NCI-H524 (cell line): Measurements from ENCODE around the gene PPARD.

Experiments
- DNase-seq, 2 experiments: peaks; one replicate each; lab custom pipeline; 2025; lab: John Stamatoyannopoulos, UW

PPARD gene

DNA sequence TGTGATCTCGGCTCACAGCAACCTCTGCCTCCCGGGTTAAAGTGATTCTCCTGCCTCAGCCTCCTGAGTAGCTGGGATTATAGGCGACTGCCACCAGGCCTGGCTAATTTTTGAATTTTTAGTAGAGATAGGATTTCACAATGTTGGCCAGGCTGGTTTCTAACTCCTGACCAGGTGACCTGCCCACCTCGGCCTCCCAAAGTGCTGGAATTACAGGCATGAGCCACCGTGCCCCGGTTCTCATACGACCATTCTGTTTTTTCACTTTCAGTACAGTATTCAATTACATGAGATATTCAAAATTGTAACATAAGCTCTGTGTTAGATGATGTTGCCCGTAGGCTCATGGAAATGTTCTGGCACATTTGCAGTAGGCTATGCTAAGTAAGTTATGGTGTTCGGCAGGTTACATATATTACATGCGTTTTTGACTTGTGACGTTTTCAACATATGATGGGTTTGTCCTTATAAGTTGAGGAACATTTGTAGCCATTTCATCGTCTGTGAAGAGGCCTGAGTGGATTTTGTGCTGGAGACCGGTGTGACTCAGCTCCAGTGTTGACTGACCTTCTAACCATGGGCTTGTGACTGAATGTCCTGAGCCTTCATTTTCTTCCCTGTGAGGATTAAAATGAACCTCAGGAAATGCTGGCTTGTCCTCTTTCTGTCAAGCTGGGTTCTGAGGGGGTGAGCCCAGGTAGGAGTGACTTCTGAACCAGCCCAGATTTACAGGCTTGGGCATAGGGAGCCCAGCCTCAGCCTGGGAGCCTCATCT, 12.2 kb downstream of the PPARD start:
- DNase-seq: no peak

- DNase-seq: no peak
Measured at GRCh38 chr6:35356391-35356790, 14.0 kb downstream of the PPARD start.

GRCh38 chr6:35357677-35358076, 15.3 kb downstream of the PPARD start:
- no peak for DNase-seq

- peak in 1 of 2 experiments; percentile 24 for DNase-seq
Measured at GRCh38 chr6:35358086-35358485, 15.7 kb downstream of the PPARD start.

GRCh38 chr6:35359346-35359743, 17.0 kb downstream of the PPARD start:
- no peak for DNase-seq

DNA sequence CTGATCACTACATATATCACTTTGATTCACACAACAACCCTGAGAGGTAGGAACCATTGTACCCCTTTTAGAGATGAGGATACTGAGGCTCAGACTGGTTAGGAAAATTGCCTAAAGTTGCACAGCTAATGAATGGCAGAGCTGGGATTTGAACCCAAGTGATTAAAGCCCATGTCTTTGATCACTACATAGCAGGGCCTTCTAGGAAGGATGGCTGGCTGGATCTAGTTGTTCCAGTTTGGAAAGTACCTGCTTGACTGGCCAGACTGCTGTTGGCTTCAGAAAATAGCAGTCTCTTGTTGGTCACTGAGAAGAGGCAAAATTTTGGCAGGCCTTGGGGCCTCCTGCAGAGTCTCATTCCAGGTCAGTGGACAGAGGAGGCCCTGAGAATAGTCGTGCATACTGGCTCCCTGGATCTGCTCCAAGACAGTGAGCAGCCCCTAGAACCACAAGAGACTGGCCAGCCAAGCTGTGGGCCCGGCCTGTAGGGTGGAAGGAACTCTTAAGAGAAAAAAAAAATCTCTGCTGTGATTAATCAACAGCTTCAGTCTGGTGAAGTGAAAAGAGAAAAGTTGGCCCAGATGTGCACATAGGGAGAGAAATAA, 17.5 kb downstream of the PPARD start:
- DNase-seq: no peak

- peak in 1 of 2 experiments; percentile 35 for DNase-seq
Measured at GRCh38 chr6:35360349-35361138, 18.2 kb downstream of the PPARD start.

GRCh38 chr6:35362200-35362599, 19.8 kb downstream of the PPARD start:
- DNase-seq: peak; percentile 6 to 50

DNA sequence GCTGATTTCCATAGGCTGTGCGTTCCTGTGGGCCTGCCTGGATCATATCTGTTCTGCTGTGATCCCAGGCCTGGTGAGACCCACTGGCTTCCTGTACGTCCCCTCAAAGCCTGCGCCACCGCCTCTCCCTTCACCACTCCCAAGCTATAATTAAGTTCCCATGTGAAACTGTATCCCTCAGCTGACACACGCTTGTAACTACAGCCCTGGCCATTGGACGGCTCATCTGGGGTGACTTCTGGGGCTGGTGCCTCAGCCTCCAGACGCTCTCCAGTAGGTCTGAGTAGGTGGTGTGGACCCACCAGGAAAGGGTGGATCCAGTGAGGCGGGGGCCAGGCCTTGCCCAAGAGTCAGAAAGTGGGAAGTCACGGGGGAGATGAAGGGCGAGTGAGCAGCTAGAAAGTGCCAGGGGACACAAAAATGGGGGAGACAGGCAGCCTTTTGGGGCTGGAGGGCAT, 21.0 kb downstream of the PPARD start:
- no peak for DNase-seq

DNA sequence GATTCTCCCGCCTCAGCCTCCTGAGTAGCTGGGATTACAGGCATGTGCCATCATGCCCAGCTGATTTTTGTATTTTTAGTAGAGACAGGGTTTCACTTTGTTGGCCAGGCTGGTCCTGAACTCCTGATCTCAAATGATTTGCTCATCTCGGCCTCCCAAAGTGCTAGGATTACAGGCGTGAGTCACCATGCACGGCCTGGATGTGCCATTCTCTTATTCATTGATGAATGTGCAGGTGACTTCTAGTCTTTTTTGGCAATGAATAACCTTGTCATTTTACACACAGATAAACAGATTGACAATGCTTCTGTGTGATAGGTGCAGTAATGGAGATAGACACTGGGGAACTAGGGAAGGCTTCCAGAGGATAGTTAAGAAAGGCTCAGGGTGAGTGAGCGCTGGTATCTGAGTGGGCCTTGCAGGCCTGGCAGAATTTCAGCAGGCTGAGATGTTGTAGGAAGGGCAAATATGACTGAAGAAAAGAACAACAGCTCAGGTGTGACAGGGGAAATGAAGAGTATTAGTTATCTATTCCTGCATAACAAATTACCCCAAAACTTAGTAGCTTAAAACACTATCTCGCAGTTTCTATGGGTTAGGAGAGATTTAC, 23.3 kb downstream of the PPARD start:
- no peak for DNase-seq

- DNase-seq: no peak
Measured at GRCh38 chr6:35366204-35366596, 23.8 kb downstream of the PPARD start.

DNA sequence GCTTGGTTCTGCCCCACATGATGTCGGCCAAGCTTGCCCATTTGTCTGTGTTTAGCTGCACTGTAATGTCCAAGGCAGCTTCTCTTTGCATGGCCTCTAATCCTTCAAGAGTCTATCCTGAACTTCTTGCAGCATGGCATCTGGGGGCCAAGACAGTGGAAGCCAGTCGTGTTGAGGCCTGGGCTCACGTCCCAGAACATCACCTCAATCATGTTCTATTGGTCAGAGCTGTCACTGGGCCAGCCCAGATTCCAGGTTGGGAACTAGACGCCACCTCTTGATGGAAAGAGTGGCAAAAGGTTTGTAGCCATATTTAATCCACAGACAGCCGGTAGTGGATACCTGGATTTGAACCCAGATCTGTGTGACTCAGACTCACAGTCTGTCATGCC, 25.3 kb downstream of the PPARD start:
- DNase-seq: no peak

DNA sequence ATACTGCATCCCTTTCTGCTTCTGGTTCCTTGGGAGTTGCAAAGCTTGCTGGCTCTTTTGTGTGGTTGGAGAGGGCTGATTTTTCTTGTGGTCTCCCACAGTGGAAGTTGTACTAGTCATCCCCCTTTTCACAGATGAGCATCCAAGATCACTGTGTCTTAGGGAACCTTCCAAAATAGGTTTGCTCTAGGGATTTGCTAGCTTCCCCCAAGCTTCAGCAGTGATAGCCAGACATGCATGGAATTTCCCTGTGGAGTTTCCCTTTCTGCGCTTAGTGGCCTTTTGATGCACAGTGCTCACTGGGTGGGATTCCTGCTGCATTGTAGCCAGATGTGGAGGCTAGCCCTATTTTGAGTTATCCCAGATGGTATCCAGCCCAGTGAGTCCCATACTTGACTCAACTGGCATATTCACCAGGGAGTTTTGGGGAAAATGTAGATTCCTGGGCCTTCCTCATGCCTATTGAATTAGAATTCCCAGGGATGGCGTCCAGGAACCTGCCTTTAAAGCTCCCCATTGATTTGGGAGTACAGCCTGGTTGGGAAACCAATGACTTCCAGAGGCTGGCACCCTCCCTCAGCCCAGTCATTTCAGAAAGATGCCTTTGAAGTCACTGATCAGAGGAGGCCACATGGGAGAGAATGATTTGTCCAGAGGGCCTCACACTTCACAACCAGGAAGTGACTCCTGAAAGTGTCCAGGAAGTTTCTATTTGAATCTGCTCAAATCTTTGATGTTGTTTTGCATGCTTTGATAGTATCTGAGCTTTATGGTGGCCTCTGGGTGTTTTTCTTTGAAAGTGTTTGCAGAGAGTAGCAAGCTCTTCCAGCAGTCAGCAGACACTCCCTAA, 25.9 kb downstream of the PPARD start:
- DNase-seq: no peak

- DNase-seq: no peak
Measured at GRCh38 chr6:35370124-35370741, 27.9 kb downstream of the PPARD start.

DNA sequence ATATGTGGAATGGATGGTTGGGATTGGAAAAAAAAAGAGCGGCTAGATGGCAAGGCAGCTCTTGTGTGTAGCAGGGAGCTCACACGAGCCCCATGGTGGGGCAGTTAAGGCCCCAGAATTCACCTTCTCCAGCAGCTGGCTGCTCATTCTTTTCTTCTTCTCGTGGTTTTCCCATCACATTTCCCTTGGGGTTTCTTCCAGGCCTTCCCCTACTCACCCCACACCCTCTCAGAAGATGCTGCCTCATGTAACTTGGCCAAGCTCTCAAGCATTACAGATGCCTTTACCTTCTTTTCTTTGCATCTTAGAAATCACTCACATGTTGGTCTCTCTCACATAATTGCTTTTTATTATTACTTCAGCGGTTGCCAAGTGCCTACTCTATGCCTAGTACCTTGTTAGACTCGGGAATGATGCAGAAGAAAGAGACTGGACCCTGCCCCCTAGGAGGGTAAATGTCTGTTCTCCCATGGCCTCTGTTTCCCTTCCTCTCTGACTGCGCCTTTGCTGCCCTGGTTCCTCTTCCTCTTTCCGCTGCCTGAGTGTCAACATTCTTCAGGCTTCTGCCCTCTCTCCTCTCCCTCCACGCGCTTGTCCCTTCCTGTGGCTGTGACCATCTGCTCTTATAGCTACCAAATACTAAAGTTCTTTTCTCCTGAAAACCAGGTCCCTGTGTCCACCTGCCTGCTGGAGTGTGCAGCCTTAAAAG, 28.6 kb downstream of the PPARD start:
- no peak for DNase-seq

DNA sequence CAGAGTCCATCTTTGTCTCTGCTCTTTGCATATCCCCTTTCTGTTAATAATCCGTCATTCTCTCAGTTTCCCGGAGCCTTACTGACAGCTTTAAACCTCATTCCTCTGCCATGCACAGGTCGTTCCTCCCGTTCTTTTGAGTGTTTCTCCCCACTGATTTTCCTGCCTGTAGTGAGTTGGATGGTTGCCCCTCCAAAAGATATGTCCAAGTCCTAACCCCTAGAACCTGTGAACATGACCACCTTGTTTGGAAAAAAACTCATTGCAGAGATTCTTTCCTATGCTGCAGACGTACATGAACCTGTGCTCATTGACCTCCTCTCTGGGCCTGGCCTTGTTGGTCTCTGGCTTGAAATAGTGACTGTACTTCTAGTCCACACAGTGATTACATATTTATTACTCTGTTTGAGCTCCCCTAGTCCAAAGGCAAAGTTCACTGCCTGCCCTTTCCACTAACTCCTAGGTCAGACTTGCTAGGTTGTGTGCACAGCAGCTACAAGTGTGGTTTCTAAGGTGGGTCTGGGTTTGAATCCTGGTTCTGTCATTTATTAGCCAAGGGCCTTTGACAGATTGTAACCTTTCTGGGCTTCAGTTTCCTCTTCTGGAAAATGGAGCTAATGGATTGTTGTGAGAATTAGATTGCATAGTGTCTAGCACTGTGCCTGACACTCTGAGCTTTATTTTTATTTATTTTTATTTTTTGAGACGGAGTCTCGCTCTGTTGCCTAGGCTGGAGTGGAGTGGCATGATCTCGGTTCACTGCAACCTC, 29.3 kb downstream of the PPARD start:
- no peak for DNase-seq

GRCh38 chr6:35372633-35373032, 30.3 kb downstream of the PPARD start:
- no peak for DNase-seq

- no peak for DNase-seq
Measured at GRCh38 chr6:35376281-35376680, 33.9 kb downstream of the PPARD start.

GRCh38 chr6:35377002-35377401, 34.6 kb downstream of the PPARD start:
- no peak for DNase-seq

DNA sequence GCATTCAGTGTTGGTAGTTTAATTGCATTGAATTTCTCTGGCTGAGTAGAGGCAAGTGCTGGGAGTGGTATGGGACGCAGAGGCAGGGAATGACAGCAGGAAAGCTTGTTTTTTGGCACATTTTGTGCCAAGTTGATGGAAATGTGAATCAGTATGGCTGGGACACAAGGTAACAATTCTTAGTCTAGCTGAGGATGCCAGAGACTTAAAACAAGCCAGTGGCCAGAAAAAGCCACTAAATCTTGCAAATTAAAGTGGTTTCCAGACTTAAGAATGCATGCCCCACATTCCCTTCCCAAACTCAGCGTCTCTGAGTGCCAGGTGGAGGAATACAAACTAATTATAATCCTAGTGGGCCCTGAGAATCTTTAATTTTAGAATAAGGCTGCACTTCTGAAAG, 35.9 kb downstream of the PPARD start:
- no peak for DNase-seq
